Measurements from ENCODE around the gene INTS1.

Gene INTS1

GRCh38 chr7:1529383-1530116 is 25.4 kb upstream of the INTS1 start:
- DNase-seq (ENCODE audit: low read depth) = no peak
- no peak overlapping the region for H3K4me3 ChIP-seq (ENCODE audit: control insufficient read depth, low read depth, low read length)
- TF ChIP-seq, protein P1, sequence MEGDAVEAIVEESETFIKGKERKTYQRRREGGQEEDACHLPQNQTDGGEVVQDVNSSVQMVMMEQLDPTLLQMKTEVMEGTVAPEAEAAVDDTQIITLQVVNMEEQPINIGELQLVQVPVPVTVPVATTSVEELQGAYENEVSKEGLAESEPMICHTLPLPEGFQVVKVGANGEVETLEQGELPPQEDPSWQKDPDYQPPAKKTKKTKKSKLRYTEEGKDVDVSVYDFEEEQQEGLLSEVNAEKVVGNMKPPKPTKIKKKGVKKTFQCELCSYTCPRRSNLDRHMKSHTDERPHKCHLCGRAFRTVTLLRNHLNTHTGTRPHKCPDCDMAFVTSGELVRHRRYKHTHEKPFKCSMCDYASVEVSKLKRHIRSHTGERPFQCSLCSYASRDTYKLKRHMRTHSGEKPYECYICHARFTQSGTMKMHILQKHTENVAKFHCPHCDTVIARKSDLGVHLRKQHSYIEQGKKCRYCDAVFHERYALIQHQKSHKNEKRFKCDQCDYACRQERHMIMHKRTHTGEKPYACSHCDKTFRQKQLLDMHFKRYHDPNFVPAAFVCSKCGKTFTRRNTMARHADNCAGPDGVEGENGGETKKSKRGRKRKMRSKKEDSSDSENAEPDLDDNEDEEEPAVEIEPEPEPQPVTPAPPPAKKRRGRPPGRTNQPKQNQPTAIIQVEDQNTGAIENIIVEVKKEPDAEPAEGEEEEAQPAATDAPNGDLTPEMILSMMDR (IDR thresholded peaks at IDR 0.05; ENCODE audit: control insufficient read depth, insufficient read depth, low read depth, low read length, missing control alignments) = no peak

GRCh38 chr7:1526271-1526754 is 22.1 kb upstream of the INTS1 start:
- TF ChIP-seq, protein P1 (IDR thresholded peaks at IDR 0.05; ENCODE audit: control insufficient read depth, insufficient read depth, low read depth, low read length, missing control alignments) = no peak
- no peak overlapping the region; the same call in 1 of the 2 replicates for H3K4me3 ChIP-seq (ENCODE audit: control insufficient read depth, low read depth, low read length)
- DNase-seq (ENCODE audit: low read depth) = no peak

DNA sequence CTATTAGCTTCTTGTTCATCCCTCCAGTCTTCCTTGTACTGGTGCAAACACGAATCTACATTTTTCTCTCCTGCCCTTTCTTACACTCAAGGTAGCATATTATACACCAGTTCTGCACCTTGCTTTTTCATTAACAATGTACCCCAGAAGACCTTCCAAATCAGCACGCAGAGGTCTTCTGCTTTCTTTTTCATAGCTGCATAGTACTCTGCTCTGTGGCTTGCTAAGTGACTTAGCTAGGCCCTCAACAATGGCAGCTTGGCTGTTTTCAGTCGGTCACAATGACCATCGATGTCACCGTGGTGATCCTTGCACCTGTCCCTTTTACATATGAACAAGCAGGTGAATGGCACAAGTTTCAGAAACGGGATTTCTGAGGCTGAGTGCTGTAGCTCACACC is 21.2 kb upstream of the INTS1 start:
- TF ChIP-seq, protein P1 (IDR thresholded peaks at IDR 0.05; ENCODE audit: control insufficient read depth, insufficient read depth, low read depth, low read length, missing control alignments) = no peak
- DNase-seq (ENCODE audit: low read depth) = no peak
- H3K4me3 ChIP-seq (ENCODE audit: control insufficient read depth, low read depth, low read length) = no peak overlapping the region

DNA sequence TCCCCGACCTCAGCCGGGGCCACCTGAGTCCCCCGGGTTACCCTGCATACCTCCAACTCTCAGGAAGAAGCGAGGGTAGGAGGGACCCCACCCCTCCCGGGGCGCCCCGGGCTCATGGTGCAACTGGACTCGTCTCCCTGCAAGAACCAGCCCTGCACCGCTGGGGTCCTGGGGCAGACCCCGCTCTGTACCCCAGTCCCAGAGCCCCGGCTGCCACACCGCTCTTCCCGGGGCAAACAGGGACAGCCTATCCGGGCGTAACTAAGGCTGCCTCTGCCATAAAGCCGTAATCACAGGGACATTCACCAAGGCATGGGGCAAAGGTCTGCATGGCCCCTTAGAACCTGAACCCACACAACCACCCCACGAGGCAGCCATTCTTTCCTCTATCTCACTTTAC is 19.7 kb upstream of the INTS1 start:
- H3K4me3 ChIP-seq (ENCODE audit: control insufficient read depth, low read depth, low read length) = no peak overlapping the region
- TF ChIP-seq, protein P1 (IDR thresholded peaks at IDR 0.05; ENCODE audit: control insufficient read depth, insufficient read depth, low read depth, low read length, missing control alignments) = no peak
- no peak for DNase-seq (ENCODE audit: low read depth)

DNA sequence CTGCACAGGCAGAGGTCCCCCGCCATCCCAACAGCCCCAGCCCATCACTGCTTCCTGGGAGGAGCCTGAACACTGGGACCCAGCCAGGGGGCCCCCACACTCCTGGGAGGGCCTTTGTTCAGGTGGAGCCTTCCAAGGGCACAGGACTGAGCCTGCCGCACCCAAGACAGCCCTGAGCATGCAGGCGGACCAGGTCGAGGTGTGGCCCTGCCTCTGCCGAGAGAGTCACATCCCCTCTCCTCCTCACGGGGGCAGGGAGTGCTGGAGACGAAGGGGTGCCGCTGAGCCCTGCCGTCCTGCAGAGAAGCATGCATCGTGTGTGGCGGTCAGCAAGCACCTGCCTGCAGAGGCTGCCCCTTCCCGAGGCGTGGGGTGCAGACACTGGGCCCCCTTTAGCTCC is 19.0 kb upstream of the INTS1 start:
- H3K4me3 ChIP-seq (ENCODE audit: control insufficient read depth, low read depth, low read length) = no peak overlapping the region

GRCh38 chr7:1521456-1521855 is 17.3 kb upstream of the INTS1 start:
- no peak overlapping the region for H3K4me3 ChIP-seq (ENCODE audit: control insufficient read depth, low read depth, low read length)
- no peak for DNase-seq (ENCODE audit: low read depth)
- TF ChIP-seq, protein P1 (IDR thresholded peaks at IDR 0.05; ENCODE audit: control insufficient read depth, insufficient read depth, low read depth, low read length, missing control alignments) = no peak

More for the DNA sequence above, 19.0 kb upstream of the INTS1 start:
- no peak for DNase-seq (ENCODE audit: low read depth)
- TF ChIP-seq, protein P1 (IDR thresholded peaks at IDR 0.05; ENCODE audit: control insufficient read depth, insufficient read depth, low read depth, low read length, missing control alignments) = no peak
